Measurements from ENCODE around the gene CPT2.
A peak's percentile ranks its signal among the peaks of the same experiment; 100 is the strongest.

CPT2 gene

GRCh38 chr1:53220171-53220961 is 23.7 kb downstream of the CPT2 start, which contains the start of gene CZIB:
Gene CZIB (minus strand): TSS chr1:53220634. CDS start chr1:53220575, 59 bp downstream.
- DNase-seq, result peak; percentile 84

GRCh38 chr1:53220962-53221286 is 24.3 kb downstream of the CPT2 start:
- DNase-seq, result no peak

- no peak for DNase-seq
These were observed 41.0 kb downstream of the CPT2 start for GRCh38 chr1:53237638-53238037.

- peak; percentile 82 for DNase-seq
These were observed 41.9 kb downstream of the CPT2 start, which contains the start of gene MAGOH for GRCh38 chr1:53238197-53239155. Gene MAGOH (minus strand): TSS chr1:53238518. CDS start chr1:53238448, 70 bp downstream.

- no peak for DNase-seq
These were observed 45.2 kb downstream of the CPT2 start for GRCh38 chr1:53241828-53242227.

GRCh38 chr1:53242381-53242780 is 45.8 kb downstream of the CPT2 start:
- DNase-seq, result no peak

GRCh38 chr1:53244141-53244540 is 47.5 kb downstream of the CPT2 start:
- no peak for DNase-seq

GRCh38 chr1:53246261-53247134 is 49.9 kb downstream of the CPT2 start:
- DNase-seq, result no peak

GRCh38 chr1:53249706-53250105 is 53.1 kb downstream of the CPT2 start:
- DNase-seq, result no peak

GRCh38 chr1:53250325-53250724 is 53.7 kb downstream of the CPT2 start:
- DNase-seq, result no peak

GRCh38 chr1:53254011-53254640 is 57.5 kb downstream of the CPT2 start:
- no peak for DNase-seq

- no peak for DNase-seq
These were observed 58.4 kb downstream of the CPT2 start for GRCh38 chr1:53255031-53255430.

GRCh38 chr1:53256511-53257453 is 60.2 kb downstream of the CPT2 start:
- DNase-seq, result no peak

GRCh38 chr1:53257454-53258081 is 60.9 kb downstream of the CPT2 start:
- no peak for DNase-seq

GRCh38 chr1:53258216-53258615 is 61.6 kb downstream of the CPT2 start:
- no peak for DNase-seq

GRCh38 chr1:53259932-53260331 is 63.3 kb downstream of the CPT2 start:
- no peak for DNase-seq

GRCh38 chr1:53260631-53261247 is 64.1 kb downstream of the CPT2 start:
- no peak for DNase-seq

GRCh38 chr1:53262000-53262399 is 65.4 kb downstream of the CPT2 start:
- no peak for DNase-seq
